Femur (tissue), 1 donor: Measurements from ENCODE around the gene PAGE2.
"Not testable (repeated sequence)": the region's sequence is repeated elsewhere in the genome, so short reads cannot be mapped to it uniquely, and the experiment has no call there.

Source experiments
- DNase-seq: peaks from one replicate; pipeline ENCODE4 v3.0.0-alpha.2; 2017

The PAGE2 gene

DNA sequence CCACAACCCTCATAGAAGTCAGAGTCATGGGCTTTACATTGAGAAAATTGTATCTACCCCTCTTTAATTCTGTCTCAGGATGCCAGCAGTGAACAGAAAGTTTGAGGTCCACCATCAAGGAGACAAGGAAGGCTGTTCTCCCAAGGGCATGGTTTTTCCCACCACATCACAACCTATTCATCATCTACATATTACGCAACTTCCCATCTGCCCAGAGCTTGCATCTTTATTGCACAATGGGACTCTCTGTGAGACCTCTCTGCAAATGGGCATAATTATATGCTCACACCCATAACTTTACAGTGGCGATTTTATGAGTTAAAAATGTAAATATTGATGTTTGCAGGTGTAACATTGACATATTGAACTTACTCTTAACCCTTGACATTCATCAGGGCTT lies 38.9 kb downstream of the PAGE2 start:
- no peak for DNase-seq

DNA sequence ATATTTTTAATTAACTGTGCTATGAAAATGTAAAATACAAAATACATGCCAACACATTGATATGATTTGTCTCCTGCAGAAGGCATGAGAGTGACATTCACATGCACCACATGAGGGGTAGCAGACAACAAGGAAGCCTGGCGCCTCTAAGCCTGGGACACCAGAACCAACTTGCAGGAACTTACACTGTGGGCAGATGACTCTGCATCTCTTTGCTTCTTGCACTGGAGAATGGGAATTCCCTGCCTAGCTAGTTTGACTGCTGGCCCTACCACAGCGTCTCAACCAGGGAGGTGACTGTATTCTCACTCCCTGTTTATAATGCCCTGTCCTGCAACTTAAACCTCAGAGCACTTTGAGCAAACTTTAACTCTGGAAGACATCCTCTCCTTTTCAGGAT lies 40.5 kb downstream of the PAGE2 start:
- no peak for DNase-seq

DNA sequence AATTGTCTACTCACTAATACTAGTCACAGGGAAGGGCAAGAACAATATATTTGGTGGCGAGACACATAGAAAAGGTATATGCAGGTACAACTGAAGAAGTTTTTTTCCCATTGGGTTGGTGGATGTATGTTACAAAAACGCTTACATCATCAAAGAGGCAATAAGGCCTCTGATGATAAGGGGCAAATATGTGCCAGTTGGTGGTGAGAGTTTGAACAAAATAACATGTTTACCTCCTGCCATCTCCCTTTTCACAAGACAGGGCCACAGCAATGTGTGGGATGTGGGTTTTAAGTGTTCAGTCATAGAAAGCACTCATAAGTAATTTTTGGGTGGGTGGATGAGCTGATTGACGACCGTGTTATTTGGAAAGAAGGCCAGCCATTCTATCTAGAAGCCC lies 41.7 kb downstream of the PAGE2 start:
- DNase-seq = no peak

DNA sequence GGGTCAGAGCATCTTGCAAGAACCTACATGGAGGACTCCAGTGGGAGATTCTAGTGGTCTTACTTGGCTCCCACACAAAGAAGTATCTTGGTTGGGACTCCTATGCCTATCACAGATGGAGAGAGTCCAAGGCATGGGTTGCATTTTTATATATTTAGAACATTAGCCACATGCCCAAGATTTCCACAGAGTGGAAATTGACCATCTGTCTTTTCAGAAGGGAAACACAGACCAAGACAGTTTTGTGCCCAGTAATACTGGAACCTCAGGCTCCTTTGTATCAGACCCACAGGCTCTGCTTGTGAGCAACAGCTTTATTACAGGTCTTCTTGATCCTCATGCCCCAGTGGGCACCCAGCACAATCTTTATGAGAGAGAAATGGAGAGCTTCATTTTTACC lies 43.6 kb downstream of the PAGE2 start:
- no peak for DNase-seq

DNA sequence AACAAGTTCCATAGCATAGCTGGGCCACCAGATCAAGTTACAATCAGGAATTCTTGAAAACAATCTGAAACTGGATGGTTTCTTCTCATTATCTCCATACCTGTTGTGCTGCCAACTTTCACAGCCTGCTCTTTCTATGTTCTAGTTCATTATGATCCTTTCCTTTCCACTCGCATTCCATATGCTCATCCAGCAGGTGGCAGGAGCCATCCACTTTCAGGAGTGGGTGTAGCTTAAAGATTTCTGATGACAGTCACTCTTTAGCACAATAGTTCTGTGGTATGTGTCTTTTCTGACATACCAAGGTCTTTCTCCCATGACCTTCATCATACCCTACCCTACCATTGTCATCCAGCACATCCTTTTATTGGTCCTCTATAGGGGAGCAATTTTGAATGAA lies 46.4 kb downstream of the PAGE2 start:
- DNase-seq = peak; percentile 43

DNA sequence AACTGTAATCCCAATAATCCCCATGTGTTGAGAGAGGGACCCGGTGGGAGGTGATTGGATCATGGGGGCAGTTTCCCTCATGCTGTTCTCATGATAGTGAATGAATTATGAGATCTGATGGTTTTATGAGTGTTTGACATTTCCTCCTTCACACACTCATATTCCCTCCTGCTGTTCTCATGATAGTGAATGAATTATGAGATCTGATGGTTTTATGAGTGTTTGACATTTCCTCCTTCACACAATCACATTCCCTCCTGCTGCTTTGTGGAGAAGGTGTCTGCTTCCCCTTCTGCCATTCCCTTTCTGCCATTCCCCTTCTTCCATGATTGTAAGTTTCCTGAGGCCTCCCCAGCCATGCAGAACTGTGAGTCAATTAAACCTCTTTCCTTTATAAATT lies 52.0 kb downstream of the PAGE2 start:
- DNase-seq = not testable (repeated sequence)
